H1 (cell line): ENCODE data around the gene CTIF. TPM values are rescaled to one million over a fixed set of nuclear protein-coding genes. Genes with fewer than 3 reads are reported as not detected.

ENCODE experiments used
- EP300 ChIP-seq, 2 experiments: IDR thresholded peaks; 1 replicate in 1 of 2; 2 replicates in 1 of 2; pipeline ENCODE4 v1.6.1; 2011 to 2012; ENCODE audit warnings: low read depth in 2 of 2, low read length in 2 of 2, mild to moderate bottlenecking in 2 of 2, borderline replicate concordance in 1 of 2, inconsistent platforms in 1 of 2, moderate library complexity in 1 of 2
- polyA plus RNA-seq, 7 experiments: library from polyadenylated mRNA; depleted of rRNA in 3 of 7; stranded (reverse) in 5 of 7; unstranded in 2 of 7; fragments of >200 nt in 5 of 7; fragments of 200-250 nt in 2 of 7; gene quantifications; 1 replicate in 5 of 7; 2 replicates in 1 of 7; 4 replicates in 1 of 7; pipeline versions ENCODE4 v1.2.1 to v1.2.3, GENCODE V29; 2011 to 2013; ENCODE audit warnings: missing spikeins in 2 of 7, mixed read lengths in 2 of 7
- total RNA-seq: library from RNA; stranded (reverse); fragmentation: NEBNext Ultra II Directional; extraction: Animal tissue kit (Norgen Biotek cat#: 25700); gene quantifications from 2 replicates; pipeline ENCODE4 v1.2.1, GENCODE V29; 2021

The CTIF gene
- total and polyA plus RNA-seq, 2 of the 8 experiments (the other 6 are each of a cell fraction or from before 2014, with no cell fraction given) = 9.0 to 17.8 TPM

GRCh38 chr18:48678237-48679115 lies 139.6 kb downstream of the CTIF start (continued):
- TF ChIP-seq EP300 (IDR thresholded peaks at IDR 0.05; ENCODE audit: borderline replicate concordance in 1 of 2, low read depth in 2 of 2, low read length in 2 of 2) = no peak
